Thyroid gland (tissue), 4 donors: Measurements from ENCODE around the gene ZNF534. TPM values are rescaled to one million over a fixed set of nuclear protein-coding genes. Genes with fewer than 3 reads are reported as not detected.

Experiments
- DNase-seq, 2 donors: peaks; one replicate each; pipeline ENCODE4 v3.0.0-alpha.2; 2019
- H3K27ac ChIP-seq, 3 donors: fragments of 200-600 bp; sonication (generic); 1 replicate in 2 of 3; 2 replicates in 1 of 3; pipeline ENCODE4 v1.5.1; 2016 to 2019; ENCODE audit warnings: mild to moderate bottlenecking in 1 of 3, moderate library complexity in 1 of 3
- H3K27me3 ChIP-seq: fragments of 200-600 bp; sonication (generic); one replicate; pipeline ENCODE4 v1.5.1; 2019
- H3K36me3 ChIP-seq, 2 donors: fragments of 200-600 bp; sonication (generic); one replicate each; pipeline ENCODE4 v1.5.1; 2016 to 2019
- H3K4me1 ChIP-seq, 2 donors: fragments of 200-600 bp; sonication (generic); one replicate each; pipeline ENCODE4 v1.5.1; 2017 to 2019
- H3K4me3 ChIP-seq, 3 donors: fragments of 200-600 bp; sonication (generic); replicated peaks in 1 of 3; 1 replicate in 2 of 3; 2 replicates in 1 of 3; pipeline ENCODE4 v1.5.1; 2016; ENCODE audit warnings: mild to moderate bottlenecking in 1 of 3
- H3K9me3 ChIP-seq: fragments of 200-600 bp; sonication (generic); one replicate; pipeline ENCODE4 v1.5.1; 2017
- POLR2A ChIP-seq, 2 donors: fragments of 450-650 bp; IDR thresholded peaks; one replicate each; pipeline ENCODE4 v1.6.1; 2017; ENCODE audit warnings: antibody characterized with exemption in 2 of 2, mild to moderate bottlenecking in 2 of 2, moderate library complexity in 1 of 2
- WGBS, 2 donors: methylation state at CpG; one replicate each; pipeline ENCODE4 v1.1.5; 2017; 5-methylcytosine and 5-hydroxymethylcytosine counted together
- intact Hi-C: fragments of 100-400 bp; cut with DNase I; formaldehyde crosslinking; loops from one replicate; pipeline ENCODE4 v1.15.1; 2023
- total RNA-seq, 4 donors: library from RNA; depleted of rRNA; stranded (reverse); fragments of >200 nt; gene quantifications; one replicate each; pipeline ENCODE4 v1.2.3, GENCODE V29; 2016
- TF ChIP-seq, protein P1 (sequence below), 6 experiments: fragments of 200-600 bp in 3 of 6; fragments of 450-650 bp in 3 of 6; sonication (generic) in 3 of 6; IDR thresholded peaks; one replicate each; pipeline ENCODE4 v1.5.1; 2016 to 2019; ENCODE audit warnings: antibody characterized with exemption in 6 of 6, mild to moderate bottlenecking in 2 of 6, inconsistent platforms in 1 of 6, moderate library complexity in 1 of 6

ZNF534 gene
- total RNA-seq: 1 to 10 TPM in 1 of 4 donors, under 1 TPM in 2, not detected in 1; 0.50 to 1.2 (median 0.54) TPM

DNA sequence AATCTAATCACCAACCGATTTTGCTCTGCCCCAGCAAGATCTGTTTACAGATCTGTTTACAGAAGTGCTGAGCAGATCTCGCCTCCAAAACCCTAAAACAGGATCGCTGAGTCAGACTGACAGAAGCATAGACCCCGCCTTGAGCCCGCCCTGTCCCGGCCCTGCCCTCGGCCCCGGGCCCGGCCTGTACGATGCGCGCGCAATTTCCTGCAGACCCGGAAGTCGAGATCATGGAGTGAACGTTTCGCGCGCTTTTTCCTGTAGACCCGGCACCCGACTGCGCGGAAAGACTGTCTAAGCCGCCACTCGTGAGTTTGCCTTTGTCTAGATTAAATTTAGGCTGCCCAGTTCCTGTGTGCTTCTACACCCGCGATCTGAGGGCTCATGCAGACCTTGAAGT, at the start of gene ZNF534:
Gene ZNF534 (plus strand): TSS at position 212 of the 400 bp plus-strand sequence. CDS start 2,327 bp downstream, outside the sequence.
- TF ChIP-seq, protein P1, sequence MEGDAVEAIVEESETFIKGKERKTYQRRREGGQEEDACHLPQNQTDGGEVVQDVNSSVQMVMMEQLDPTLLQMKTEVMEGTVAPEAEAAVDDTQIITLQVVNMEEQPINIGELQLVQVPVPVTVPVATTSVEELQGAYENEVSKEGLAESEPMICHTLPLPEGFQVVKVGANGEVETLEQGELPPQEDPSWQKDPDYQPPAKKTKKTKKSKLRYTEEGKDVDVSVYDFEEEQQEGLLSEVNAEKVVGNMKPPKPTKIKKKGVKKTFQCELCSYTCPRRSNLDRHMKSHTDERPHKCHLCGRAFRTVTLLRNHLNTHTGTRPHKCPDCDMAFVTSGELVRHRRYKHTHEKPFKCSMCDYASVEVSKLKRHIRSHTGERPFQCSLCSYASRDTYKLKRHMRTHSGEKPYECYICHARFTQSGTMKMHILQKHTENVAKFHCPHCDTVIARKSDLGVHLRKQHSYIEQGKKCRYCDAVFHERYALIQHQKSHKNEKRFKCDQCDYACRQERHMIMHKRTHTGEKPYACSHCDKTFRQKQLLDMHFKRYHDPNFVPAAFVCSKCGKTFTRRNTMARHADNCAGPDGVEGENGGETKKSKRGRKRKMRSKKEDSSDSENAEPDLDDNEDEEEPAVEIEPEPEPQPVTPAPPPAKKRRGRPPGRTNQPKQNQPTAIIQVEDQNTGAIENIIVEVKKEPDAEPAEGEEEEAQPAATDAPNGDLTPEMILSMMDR (IDR thresholded peaks at IDR 0.05): no peak
- TF ChIP-seq POLR2A (IDR thresholded peaks at IDR 0.05): no peak
- intact Hi-C loops: no loop called here
- Histone ChIP-seq H3K9me3 (no peaks in the 10 kb centered on the region), H3K27ac (no peak within 1 kb of the TSS), H3K27me3 (no peaks in the 10 kb centered on the region), H3K4me3 (no peak within 1 kb of the TSS), H3K4me1 (no peaks in the 10 kb centered on the region), H3K36me3 (no peaks in the 10 kb centered on the region)
- WGBS, 2 donors: 67% methylated on average over 27 of the region's 27 CpGs
- DNase-seq: peak in 1 of 2 donors; percentile 3

DNA sequence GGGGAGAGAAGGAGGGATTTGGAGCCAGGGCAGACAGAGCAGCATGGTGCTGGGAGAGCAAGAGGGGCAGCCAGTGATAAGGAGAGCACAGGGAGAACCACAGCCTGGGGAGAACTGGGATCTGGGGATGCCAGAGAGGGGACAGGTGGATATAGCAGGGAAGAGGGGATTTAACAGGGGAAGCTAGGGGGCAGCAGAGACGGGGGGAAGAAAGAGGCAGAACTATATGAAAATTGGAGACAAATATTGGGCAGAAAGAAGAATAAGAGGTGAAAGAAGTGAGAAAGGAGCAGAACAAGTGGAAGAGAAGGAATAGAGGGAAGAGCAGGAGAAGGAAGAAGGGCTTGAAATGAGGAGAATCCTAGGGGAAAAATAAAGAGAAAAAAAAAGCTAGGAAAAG, 37.8 kb upstream of the ZNF534 start:
- WGBS, 2 donors: 68 to 78% methylated on average over 1 of the region's 1 CpG
- Histone ChIP-seq H3K27ac (no peak overlapping the region), H3K4me1 (no peaks in the 10 kb centered on the region), H3K9me3 (no peaks in the 10 kb centered on the region), H3K36me3 (peaks cover 2 to 9% of the 10 kb centered on the region in 2 donors), H3K27me3 (no peaks in the 10 kb centered on the region), H3K4me3 (no peak overlapping the region)
- TF ChIP-seq, protein P1 (IDR thresholded peaks at IDR 0.05): no peak
- intact Hi-C loops: no loop called here
- no peak for DNase-seq

DNA sequence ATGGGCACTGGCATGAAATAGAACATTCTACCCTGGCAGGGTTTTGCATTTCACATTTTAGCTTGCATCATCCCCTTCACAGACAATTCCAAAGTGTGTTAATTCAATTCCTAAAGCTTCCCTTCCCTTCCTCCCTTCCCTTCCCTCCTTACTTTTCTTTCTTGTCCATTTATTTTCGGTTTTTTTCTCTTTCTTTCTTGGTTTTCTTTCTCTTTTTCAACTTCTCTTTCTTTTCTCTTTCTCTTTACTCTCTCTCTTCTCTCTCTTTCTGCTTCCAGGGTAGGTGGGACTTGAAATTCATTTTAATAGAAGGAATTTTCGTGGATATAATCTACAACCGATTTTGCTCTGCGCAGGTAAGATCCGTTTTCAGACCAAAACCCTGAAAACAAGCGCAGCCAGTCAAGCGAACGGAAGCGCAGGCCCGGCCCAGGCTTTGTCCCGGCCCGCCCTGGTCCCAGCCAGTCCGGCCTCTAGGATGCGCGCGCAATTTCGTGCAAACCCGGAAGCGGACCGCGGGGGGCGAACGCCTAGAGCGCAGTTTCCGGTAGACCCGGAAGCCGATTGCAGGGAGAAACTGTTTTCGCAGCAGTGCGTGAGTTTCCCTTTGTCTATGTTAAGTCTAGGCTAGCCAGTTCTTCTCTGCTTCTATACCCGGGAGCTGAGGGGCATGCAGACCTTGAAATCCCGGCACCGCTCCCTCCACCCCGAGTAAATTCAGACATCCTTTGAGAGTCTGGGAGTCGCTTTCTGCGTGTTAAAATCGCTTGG, 31.5 kb upstream of the ZNF534 start, which contains the start of gene ZNF528:
Gene ZNF528 (plus strand): TSS at position 540 of the 771 bp plus-strand sequence. CDS start 4,165 bp downstream, outside the sequence.
- H3K36me3 ChIP-seq: peaks cover 11 to 19% of the 10 kb centered on the region in 2 donors
- WGBS, 2 donors: 0 to 1% methylated on average over 35 to 36 of the region's 36 CpGs

DNA sequence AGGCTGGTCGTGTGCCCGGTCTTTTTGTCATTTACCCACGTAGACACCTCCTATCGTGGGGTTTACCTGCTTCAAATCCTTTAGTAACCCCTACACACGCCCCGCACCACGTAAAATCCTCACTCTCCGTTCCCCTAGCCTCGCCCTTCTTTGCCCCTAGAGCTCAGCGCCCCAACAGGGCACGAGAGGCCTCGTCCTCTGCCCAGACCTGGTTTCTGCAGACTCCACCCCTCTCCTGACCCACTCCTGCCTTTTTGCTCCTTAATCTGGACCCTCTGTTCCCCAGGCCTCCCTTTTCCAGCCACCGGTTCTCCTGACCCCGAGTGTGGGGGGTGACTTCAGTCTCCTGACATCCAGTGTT, 30.9 kb upstream of the ZNF534 start:
- H3K36me3 ChIP-seq: peaks cover 13 to 23% of the 10 kb centered on the region in 2 donors
- no peaks in the 10 kb centered on the region for H3K9me3 ChIP-seq
- no peaks in the 10 kb centered on the region for H3K27me3 ChIP-seq
- peak overlapping the region; percentile 53 to 85 (median 85) for H3K4me3 ChIP-seq
- intact Hi-C loops: no loop called here
- DNase-seq: peak; percentile 5 to 18
- H3K27ac ChIP-seq: peak overlapping the region in 2 of 3 donors; percentile 45 to 59
- peaks cover 6 to 15% of the 10 kb centered on the region in 2 donors for H3K4me1 ChIP-seq
- no peak for TF ChIP-seq POLR2A (IDR thresholded peaks at IDR 0.05)
- TF ChIP-seq, protein P1 (IDR thresholded peaks at IDR 0.05): no peak
- 1 to 3% methylated on average over 14 of the region's 14 CpGs for WGBS, 2 donors

More for the DNA sequence above, 31.5 kb upstream of the ZNF534 start, which contains the start of gene ZNF528:
- intact Hi-C loops: no loop called here
- peaks cover 6 to 15% of the 10 kb centered on the region in 2 donors for H3K4me1 ChIP-seq
- peak within 1 kb of the TSS; percentile 53 to 85 (median 85) for H3K4me3 ChIP-seq
- no peaks in the 10 kb centered on the region for H3K27me3 ChIP-seq
- TF ChIP-seq, protein P1 (IDR thresholded peaks at IDR 0.05): no peak
- peak in 1 of 2 donors; percentile 60 for TF ChIP-seq POLR2A (IDR thresholded peaks at IDR 0.05)
- DNase-seq: peak; percentile 98 to 99
- H3K9me3 ChIP-seq: no peaks in the 10 kb centered on the region
- peak within 1 kb of the TSS; percentile 37 to 59 (median 45) for H3K27ac ChIP-seq

DNA sequence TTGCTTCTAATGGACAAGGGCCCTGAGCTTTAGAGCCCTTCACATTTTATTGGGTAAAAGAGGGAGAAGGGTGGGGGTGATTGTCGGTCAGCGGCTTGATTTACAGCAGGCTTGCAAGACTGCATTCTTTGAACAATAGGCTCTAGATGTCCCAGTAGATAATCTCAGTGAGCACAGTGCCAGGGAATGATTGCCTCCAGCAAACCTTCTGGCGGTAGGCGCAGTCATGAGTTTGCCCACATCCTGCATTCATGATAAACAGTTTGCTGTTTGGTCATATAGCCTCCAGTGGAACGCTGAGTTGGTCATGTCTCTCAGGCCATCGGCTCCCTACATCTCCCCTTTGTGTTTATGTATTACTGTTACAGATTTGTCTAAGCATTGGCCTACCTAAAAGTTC, 18.7 kb upstream of the ZNF534 start:
- H3K27me3 ChIP-seq: no peaks in the 10 kb centered on the region

More for the DNA sequence above, 18.7 kb upstream of the ZNF534 start:
- H3K27ac ChIP-seq: no peak overlapping the region
- no peak overlapping the region for H3K4me3 ChIP-seq
- TF ChIP-seq, protein P1 (IDR thresholded peaks at IDR 0.05): no peak
- no peak for TF ChIP-seq POLR2A (IDR thresholded peaks at IDR 0.05)
- intact Hi-C loops: no loop called here
- H3K9me3 ChIP-seq: no peaks in the 10 kb centered on the region
- WGBS, 2 donors: 95 to 99% methylated on average over 6 of the region's 6 CpGs
- H3K36me3 ChIP-seq: peaks cover 67 to 72% of the 10 kb centered on the region in 2 donors
- H3K4me1 ChIP-seq: no peaks in the 10 kb centered on the region
- DNase-seq: no peak
